Stimulated activated CD8-positive, alpha-beta memory T cell treated with anti-CD3 and anti-CD28 coated beads, Interleukin-12 subunit alpha, Interleukin-12 subunit beta, amount 100 ng/mL, for 24 hours (primary cell): ENCODE data around the gene VWA3A.
"Not testable (repeated sequence)": the region's sequence is repeated elsewhere in the genome, so short reads cannot be mapped to it uniquely, and the experiment has no call there.

Experiments
- DNase-seq: peaks from one replicate; pipeline ENCODE4 v3.0.0-alpha.2; 2020; ENCODE audit errors: extremely low read depth

VWA3A gene, protein sequence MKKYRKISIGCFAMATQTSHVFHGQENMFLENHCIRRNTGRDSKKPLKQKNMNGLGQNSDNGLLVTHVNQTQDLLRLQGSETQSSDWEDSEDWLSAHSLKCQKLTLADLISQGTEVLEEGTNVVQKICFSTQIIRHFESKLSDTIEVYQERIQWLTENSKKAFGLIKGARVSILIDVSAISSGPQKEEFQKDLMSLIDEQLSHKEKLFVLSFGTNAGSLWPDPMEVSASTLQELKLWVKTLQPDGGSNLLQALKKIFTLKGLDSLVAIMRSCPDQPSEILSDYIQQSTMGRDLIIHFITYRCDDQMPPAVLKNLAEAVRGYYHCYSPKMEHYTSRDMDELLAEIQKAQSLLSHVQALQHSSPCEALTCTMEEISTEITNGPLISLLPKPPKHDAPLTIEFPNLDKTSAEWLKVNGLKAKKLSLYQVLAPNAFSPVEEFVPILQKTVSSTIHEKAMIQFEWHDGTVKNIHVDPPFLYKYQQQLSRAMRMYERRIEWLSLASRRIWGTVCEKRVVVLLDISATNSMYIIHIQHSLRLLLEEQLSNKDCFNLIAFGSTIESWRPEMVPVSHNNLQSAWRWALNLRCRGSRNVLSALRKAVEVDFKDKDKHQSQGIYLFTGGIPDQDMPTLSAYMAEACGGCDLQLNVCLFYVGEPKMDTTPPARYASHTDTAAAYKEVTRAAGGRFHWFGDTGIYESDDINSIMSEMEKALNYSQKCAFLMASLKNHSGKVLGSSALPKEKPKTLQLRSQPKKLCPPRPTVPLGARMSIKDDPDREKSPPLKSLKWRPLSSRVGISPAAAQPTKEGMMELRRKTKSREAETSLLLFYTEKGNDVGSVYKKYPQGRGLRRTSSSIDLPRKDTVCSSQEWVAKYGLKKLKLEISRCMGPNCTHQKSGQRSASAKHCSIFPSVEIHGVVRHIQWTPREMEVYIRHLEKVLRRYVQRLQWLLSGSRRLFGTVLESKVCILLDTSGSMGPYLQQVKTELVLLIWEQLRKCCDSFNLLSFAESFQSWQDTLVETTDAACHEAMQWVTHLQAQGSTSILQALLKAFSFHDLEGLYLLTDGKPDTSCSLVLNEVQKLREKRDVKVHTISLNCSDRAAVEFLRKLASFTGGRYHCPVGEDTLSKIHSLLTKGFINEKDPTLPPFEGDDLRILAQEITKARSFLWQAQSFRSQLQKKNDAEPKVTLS

DNA sequence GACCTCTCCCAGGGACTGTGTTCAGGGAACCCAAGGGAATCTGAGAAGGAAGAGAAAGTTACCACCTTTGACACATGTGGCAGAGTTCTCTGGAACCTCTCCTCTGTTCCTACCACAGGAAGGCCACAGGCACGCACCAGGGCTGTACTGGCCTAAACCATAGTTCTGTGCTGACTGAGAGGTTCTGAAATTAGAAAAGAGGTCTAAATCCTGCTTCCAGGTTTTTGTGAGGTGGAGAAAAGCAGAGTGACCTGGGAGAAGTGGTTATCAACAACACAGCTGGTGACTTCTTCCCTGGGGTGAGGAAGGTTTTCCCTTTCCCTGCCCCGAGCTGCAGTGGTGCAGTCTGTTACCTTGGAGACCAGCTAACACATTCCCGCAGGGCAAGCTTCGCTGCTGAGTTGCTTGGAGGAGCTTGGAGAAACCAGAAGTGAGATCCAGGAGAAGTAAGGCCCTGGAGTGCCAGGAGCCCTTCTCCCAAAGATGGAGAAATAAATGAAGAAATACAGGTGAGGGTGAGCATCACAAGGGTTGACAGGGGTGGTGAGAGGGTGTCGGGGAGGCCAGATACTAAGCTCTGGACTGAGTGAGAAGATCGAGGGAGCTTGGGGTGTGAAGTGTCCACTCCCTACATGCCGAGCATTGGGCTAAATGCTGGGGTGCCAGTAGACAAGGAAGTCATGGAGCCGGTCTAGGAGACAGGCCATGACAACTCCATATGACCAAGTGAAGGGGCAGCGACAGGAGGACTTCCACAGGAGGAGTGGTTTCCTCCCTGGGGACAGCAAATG, at the start of gene VWA3A:
TSS of gene VWA3A (plus strand) at position 399 of the 791 bp plus-strand sequence. CDS start at position 496, 97 bp downstream.
- DNase-seq: no peak

DNA sequence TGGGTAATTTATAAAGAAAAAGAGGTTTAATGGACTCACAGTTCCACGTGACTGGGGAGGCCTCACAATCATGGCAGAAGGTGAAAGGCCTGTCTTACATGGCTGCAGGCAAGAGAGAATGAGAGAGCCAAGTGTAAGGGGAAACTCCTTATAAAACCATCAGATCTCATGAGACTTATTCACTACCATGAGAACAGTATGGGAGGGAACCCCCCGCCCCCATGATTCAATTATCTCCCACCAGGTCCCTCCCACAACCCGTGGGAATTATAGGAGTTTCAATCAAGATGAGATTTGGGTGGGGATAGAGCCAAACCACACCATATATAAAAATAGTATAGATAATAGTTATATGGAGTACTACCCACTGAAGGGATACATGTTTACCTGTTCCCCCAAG, 48.5 kb upstream of the VWA3A start:
- not testable (repeated sequence) for DNase-seq

DNA sequence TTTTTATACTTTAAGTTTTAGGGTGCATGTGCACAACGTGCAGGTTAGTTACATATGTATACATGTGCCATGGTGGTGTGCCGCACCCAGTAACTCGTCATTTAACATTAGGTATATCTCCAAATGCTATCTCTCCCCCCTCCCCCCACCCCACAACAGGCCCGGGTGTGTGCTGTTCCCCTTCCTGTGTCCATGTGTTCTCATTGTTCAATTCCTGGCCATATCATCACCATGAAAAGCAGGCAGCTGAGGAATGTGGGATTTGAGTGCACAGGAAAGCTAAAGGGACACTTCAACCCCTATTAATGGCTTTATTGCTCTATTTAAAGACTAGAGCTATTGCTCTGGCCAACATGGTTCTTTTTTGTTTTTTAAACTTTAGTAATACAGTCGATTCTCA, 46.5 kb upstream of the VWA3A start:
- not testable (repeated sequence) for DNase-seq

DNA sequence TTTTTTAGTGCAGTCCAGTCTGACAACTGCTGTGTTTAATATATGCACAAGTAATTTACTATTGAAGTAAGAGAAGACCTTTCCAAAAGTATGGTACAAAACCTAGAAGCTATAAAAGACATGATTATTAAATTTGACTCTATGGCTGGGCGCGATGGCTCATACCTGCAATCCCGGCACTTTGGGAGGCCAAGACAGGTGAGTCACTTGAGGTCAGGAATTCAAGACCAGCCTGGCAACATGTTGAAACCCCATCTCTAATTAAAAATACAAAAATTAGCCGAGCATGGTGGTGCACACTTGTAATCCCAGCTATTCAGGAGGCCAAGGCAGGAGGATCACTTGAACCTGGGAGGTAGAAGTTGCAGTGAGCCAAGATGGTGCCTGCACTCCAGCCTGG, 41.4 kb upstream of the VWA3A start:
- no peak for DNase-seq

DNA sequence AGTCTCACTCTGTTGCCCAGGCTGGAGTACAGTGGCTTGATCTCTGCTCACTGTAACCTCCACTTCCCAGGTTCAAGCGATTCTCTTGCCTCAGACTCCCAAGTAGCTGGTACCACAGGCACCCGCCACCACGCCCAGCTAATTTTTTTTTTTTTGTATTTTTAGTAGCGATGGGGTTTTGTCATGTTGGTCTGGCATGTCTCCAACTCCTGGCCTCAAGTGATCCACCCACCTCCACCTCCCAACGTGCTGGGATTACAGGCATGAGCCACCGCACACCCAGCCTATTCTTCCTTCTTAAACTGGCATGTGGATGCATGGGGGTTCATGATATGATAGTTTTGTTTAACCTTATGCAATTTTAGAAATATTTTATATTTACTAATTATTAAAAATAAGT, 39.4 kb upstream of the VWA3A start:
- no peak for DNase-seq

DNA sequence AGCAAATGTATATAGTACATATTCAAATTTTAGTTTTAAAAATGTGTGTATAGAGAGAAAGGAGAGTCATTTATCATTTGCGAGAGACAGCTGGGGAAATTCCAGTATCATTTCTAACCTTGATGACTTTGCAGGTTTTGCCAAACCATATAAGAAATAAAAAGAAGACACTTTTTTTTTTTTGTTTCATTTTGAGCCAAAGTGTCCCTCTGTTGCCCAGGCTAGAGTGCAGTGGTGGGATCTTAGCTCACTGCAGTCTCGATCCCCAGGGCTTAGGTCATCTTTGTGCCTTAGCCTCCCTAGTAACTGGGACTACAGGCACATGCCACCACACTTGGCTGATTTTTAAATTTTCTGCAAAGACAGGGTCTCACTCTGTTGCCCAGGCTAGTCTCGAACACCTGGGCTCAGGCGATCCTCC, 38.4 kb upstream of the VWA3A start:
- no peak for DNase-seq

DNA sequence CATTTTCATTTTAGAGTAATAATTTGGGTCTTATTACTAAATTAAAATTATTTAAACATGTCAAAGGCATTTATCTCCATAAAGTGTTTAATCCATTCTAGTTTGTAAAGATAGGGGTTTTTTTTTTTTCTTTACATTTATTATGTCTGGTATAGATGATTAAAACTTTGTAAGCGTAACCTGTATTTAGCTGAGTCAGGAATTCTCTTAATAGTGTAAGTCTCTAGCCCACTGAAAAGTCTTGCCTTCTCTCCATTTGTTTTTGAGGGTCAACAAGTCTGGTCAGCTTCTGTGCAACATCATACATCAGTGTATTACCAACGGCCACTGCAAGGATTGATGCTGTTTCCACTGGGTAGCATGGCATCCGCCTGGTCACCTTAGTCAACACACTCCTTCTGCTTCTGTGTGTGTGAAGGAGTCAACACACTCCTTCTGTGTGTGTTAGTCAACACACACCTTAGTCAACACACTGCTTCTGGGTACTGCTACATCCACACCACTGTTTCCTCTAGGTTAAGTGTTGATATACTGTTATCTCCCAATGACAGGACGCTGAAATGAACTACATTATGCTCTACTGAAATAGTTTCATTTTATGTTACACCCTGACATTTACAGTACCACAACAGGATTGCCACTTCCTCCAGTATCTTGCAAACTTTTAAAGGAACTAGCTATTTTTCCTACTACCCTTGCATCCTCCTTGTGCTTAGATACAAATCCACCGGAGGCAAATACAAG, 37.3 kb upstream of the VWA3A start:
- DNase-seq: no peak

DNA sequence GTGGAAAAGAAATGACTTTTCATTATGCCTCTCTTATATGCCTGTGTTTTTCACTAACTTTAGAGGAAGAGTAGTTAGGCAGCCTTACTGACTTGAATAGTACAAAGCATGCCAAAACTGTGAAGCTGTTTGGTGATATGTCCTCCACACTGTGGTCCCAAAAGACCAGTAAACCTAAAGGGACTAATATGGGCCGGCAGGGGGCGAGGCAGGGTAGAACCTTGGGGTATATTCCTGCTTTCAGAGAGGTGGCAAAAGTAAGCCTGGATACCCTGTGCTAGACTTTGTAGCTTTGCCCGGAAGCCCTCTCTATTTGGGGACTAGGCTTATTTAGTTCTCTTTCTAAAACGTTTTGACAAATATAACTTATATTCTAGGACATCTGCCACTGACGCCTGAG, 36.5 kb upstream of the VWA3A start:
- no peak for DNase-seq

DNA sequence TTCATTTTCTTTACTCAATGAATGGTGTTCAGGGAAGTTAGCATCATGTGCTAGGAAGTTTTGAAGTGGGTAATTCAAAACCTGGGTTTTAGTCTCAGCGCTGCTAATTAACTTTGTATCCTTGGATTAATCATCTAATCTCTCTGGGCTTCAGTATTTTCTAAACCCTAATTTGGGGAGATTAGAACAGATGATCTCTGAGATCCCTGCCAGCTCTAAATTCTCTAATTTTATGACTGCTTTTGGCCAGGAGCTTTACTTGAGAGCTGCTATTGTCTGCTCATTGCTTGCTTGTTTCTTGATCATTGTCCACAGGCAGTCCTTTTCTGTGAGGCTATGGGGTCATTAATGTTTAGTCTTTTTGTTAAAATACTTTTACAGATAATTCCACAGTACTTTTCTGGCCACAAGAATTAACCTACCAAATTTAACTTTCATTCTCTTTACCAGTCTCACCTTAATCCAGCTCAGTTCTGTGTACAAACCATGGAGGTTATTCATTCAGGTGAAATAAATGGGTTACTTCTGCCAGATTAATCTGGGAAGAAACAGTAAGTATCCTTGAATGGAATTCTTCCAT, 28.4 kb upstream of the VWA3A start:
- DNase-seq: no peak

DNA sequence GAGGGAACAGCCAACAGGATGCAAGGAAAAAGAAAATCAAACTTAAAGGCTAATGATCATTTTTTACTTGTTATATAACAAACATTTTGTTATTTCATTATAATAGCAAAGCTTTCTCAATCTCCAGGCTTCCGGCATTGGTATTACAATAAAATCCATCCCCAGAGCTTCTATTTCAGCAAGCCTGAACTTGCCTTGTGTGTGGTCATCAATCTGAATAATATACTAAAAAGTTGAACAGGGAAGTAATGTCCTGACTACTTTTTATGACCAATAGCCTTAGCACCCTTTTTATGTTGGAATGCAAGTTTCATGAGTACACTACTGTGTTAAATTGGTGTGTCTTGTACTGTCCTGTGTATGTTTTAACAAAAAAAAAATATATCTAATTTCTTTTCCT, 27.1 kb upstream of the VWA3A start:
- no peak for DNase-seq

DNA sequence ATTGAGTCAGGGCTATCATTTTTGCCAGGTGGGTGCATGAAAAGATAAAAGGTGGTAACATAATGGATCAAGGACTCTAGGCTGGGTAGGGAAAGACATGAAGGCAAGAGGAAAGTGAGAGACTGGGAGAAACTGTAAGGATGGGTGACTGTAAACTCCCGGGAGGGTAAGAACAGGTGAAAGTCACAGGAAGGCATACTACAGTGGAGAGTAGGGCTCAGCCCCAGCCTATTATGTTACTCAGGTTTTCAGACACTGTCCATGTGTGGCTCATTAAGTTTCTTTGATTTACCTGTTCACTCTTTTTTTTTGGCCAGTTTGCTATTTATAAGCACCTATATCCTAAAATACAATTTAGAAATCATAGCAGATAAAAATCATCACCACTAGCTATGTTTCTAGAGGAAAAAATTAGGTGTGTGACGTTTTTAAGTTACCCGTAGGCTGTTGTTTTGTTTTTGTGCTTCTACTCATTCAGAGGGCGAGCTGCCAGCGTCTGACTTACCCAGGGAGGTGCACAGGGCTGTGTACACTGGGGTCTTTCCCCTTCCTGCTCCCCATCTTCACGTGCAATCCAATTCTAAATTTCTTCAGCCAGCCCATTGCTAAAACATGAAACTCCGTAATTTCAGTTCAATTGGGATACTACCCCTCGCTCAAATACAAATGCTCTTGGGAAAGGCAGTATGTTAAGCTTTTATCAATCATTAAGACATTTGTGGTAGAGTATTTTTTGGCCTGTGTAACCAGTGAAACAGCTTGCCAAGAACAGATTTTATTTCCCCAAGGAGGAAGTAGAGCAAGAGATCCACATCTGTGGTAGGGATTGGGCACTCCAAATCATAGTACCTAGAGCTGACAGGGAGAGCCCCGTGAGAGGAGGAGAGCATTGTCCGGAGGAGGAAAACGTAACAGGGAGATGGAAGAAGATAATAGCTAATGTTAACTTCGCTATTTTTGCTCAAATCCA, 21.7 kb upstream of the VWA3A start:
- DNase-seq: no peak

DNA sequence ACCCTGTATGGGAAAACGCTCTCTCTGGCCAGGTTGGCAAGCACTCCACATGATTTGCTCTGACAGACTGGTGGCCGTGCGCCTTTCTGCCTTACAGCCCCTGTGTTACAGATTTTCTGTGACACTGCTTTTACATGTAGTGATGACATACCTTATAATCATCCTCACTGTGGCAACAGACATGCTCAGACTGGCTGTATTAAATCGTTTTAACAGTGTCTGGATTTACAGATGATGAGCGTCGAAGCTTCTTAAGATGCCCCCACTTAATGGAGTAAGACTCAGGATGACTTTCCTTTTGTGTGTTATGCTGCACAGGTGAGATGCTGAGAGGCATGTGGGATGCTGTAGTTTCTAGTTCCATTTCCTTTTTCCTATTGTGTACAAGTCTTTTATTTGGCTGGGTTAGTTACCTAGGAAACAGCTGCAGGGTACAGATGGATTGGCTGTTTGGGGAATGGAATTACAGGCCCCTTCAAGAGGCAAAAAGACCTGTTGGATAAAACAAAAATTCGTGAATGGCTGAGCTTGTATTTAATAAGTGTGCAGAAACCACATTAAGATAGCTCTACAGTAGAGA, 20.9 kb upstream of the VWA3A start:
- no peak for DNase-seq

DNA sequence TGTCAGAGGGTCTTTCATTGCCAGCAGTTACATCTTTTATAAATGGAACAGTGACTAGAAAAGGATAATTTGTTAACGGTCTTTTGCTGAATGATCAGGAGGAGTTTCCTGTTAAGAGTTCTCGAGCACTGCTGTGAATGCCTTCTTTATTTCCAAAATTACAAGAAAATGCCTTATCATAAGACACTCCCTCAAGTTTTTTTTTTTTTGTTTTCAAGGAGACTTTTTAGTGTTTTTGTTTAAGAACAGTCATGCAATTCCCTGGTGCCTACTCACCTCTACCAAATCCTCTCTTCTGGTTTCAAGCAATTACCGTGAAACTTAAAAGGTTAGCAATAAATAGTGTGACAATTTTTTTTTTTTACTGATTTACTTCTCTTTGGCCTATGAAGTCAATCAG, 19.0 kb upstream of the VWA3A start:
- DNase-seq: no peak

DNA sequence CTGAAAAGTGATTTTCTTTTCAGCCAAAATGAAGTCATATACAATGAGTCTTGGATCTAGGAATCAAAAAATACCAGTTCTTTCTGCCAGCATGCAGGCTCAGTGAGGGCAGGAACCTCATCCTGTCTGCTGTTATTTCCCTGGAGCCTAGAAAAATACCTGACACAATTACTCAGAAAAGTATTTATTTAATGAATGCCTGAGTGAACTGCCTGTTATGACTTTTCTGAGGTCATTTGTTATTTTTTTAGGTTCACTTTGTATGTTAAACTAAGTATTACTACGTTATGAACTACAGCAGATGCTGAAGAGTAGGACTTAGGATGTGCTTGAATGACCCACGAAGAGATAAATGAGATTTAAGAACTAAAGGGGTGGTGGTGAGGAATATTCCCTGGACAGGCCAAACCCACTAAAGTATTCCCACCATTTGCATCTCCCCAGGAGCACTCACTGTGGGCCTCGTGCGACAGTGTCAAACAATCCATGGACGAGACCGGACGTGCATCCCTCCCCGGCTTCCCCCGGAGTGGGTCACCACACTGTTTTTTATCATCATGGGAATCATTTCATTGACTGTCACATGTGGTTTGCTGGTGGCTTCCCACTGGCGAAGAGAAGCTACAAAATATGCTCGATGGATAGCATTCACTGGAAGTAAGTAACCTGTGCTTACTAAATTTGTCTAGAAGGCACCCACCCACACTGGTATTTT, 17.1 kb upstream of the VWA3A start:
- no peak for DNase-seq

DNA sequence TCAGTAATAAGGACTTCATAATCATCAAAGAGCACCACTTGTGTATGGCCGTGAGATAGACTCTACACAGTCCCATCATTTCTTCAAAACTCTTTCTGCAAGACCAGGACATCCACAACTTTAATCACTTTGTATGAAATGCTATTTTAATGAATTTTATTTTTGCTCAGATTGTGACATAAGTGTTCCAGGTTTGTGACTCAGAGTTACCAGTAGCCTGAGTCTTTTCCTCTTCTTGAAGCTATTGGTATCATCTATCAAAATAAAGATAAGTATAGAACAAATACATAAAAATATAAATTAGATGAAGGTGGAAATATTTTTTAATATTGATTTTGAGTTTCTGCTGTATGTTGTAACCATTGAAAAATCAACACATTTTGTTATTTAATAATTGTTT, 16.6 kb upstream of the VWA3A start:
- DNase-seq: no peak

DNA sequence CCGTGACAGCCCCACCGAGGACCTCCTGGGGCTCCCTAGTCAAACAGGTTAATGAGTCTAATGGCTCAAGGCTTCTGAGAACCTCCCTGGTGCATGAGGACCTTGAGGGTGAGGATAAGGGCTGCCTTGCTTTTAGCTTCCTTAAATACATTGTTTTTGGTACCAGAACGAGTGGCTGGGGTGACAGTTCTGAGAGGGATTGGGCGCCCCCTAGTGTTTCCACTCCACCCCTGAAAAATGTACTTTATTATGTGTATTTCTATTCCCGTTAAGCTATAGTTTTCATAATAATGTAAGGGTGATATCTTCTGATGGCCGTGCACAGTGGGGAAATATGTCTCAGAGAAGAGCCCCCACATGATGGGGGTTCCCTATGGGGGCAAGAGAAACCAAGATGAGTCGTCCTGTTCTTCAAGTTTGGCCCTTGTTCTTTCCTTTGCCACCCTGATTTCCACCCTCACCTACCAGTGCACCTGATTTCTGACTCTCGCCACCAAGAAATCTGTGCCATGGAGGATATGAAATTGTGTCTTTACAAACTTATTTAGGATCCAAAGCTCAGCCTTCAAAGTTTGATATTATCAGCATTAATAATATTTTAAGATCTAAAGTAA, 14.5 kb upstream of the VWA3A start:
- DNase-seq: peak; percentile 24

DNA sequence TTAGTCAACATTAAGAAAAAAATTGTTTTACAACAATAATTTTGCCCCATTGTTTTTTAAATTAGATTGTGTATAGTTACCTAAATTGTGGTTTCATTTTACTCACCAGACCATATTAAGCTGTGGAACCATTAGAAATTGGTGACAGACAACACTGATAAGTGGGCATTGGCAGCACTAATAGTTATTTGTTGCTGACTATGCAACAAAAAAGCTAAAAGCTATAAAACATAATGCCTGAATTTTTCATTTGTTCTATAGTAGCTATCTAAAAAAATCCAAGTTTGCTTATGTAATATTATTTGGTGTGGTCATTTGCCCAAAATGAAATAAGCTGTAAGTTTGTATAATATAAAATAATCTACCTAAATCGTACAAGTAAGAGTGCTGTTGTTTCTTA, 13.7 kb upstream of the VWA3A start:
- no peak for DNase-seq

DNA sequence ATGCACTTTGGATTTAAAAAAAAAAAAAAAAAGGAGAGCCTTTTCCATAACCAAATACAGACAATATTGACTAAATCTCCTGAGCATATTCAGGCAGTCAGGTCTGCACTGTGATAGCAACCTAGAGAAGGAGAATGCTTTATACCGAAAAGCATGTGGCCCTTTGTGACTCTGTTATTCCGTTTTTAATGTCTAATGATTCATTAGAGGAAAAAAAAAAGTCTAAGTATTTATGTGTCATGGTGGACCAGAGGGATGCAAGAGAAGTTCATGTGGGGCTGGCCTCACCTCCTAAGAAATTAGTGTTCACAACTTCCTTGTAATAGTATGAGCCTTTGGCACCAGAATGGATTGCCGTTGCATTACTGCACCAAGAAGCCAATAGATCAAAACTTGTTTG, 11.3 kb upstream of the VWA3A start:
- DNase-seq: no peak
